ENCODE results near the gene C1QTNF5. TPM values are rescaled to one million over a fixed set of nuclear protein-coding genes. Genes with fewer than 3 reads are reported as not detected.

Gene C1QTNF5
- total RNA-seq, 1 donor, result 6.5 TPM

- DNase-seq (ENCODE audit: low read depth), result no peak
- TF ChIP-seq CTCF (IDR thresholded peaks at IDR 0.05; ENCODE audit: insufficient read depth, low read depth, low read length), result no peak
- no peak within 1 kb of the TSS for H3K4me3 ChIP-seq (ENCODE audit: low read depth, low read length)
Measured at GRCh38 chr11:119346605-119347004, 5.9 kb upstream of the C1QTNF5 start, which contains the start of gene MFRP. TSS of gene MFRP (minus strand) at chr11:119346705. CDS start at chr11:119346513, 192 bp downstream.

- no peak for DNase-seq (ENCODE audit: low read depth)
- no peak overlapping the region for H3K4me3 ChIP-seq (ENCODE audit: low read depth, low read length)
- TF ChIP-seq CTCF (IDR thresholded peaks at IDR 0.05; ENCODE audit: insufficient read depth, low read depth, low read length), result no peak
Measured at GRCh38 chr11:119345685-119346084, 5.0 kb upstream of the C1QTNF5 start.

GRCh38 chr11:119344291-119345010, 3.8 kb upstream of the C1QTNF5 start:
- DNase-seq (ENCODE audit: low read depth), result no peak
- no peak for TF ChIP-seq CTCF (IDR thresholded peaks at IDR 0.05; ENCODE audit: insufficient read depth, low read depth, low read length)

GRCh38 chr11:119343726-119344125, 3.0 kb upstream of the C1QTNF5 start:
- no peak for DNase-seq (ENCODE audit: low read depth)
- TF ChIP-seq CTCF (IDR thresholded peaks at IDR 0.05; ENCODE audit: insufficient read depth, low read depth, low read length), result no peak
- no peak overlapping the region for H3K4me3 ChIP-seq (ENCODE audit: low read depth, low read length)

More at GRCh38 chr11:119344291-119345010, 3.8 kb upstream of the C1QTNF5 start:
- H3K4me3 ChIP-seq (ENCODE audit: low read depth, low read length), result no peak overlapping the region

GRCh38 chr11:119342362-119343130, 1.9 kb upstream of the C1QTNF5 start:
- no peak overlapping the region for H3K4me3 ChIP-seq (ENCODE audit: low read depth, low read length)
- TF ChIP-seq CTCF (IDR thresholded peaks at IDR 0.05; ENCODE audit: insufficient read depth, low read depth, low read length), result no peak
- no peak for DNase-seq (ENCODE audit: low read depth)

- no peak overlapping the region for H3K4me3 ChIP-seq (ENCODE audit: low read depth, low read length)
- no peak for DNase-seq (ENCODE audit: low read depth)
- TF ChIP-seq CTCF (IDR thresholded peaks at IDR 0.05; ENCODE audit: insufficient read depth, low read depth, low read length), result no peak
Measured at GRCh38 chr11:119342023-119342300, 1.3 kb upstream of the C1QTNF5 start.

Data from fibroblast of villous mesenchyme (primary cell).